NOMO-1 treated with DMSO at 0.1 percent for 48 hours (cell line): ENCODE data around the gene DNAJC15.

Experiments
- DNase-seq: peaks from one replicate; lab custom pipeline; 2025; ENCODE audit not compliant: unreplicated experiment; lab: John Stamatoyannopoulos, UW

Gene DNAJC15

GRCh38 chr13:43150369-43151207 lies 127.2 kb downstream of the DNAJC15 start:
- DNase-seq, result no peak

- DNase-seq, result no peak
Measured at GRCh38 chr13:43153436-43154090, 130.2 kb downstream of the DNAJC15 start.

GRCh38 chr13:43154156-43154651 lies 130.8 kb downstream of the DNAJC15 start:
- no peak for DNase-seq

- DNase-seq, result no peak
Measured at GRCh38 chr13:43154839-43155238, 131.5 kb downstream of the DNAJC15 start.

GRCh38 chr13:43156916-43157315 lies 133.5 kb downstream of the DNAJC15 start:
- no peak for DNase-seq

- no peak for DNase-seq
Measured at GRCh38 chr13:43157796-43158195, 134.4 kb downstream of the DNAJC15 start.

GRCh38 chr13:43158516-43158915 lies 135.1 kb downstream of the DNAJC15 start:
- no peak for DNase-seq

- DNase-seq, result no peak
Measured at GRCh38 chr13:43159026-43159461, 135.7 kb downstream of the DNAJC15 start.
